GM12878 (cell line): ENCODE data around the gene PBRM1. TPM values are rescaled to one million over a fixed set of nuclear protein-coding genes. Genes with fewer than 3 reads are reported as not detected.

ENCODE experiments used
- ATAC-seq: fragments of 200-7000 bp; cut with Tn5 transposase; 3 replicates; pipeline ENCODE4 v1.9.1; 2020; ENCODE audit warnings: mild to moderate bottlenecking, moderate library complexity
- BruUV-seq: library from RNA; stranded (reverse); fragments of 400-500 nt; replicated peaks from 2 replicates; lab custom pipeline; 2021; lab: Mats Ljungman, UMichigan
- CTCF ChIA-PET: fragments of 300-600 bp; sonication (Branson Sonifier 250); formaldehyde crosslinking; extraction: SDS; loops from one replicate; lab custom pipeline; 2021; ENCODE audit warnings: inconsistent platforms; lab: Yijun Ruan, JAX
- POLR2A ChIA-PET: fragments of 350-600 bp; formaldehyde crosslinking; extraction: SDS; loops from one replicate; lab custom pipeline; 2021; ENCODE audit warnings: inconsistent platforms; lab: Charles Lee
- RAD21 ChIA-PET: fragments of 300-600 bp; sonication (Branson Sonifier 250); formaldehyde crosslinking; loops from one replicate; lab custom pipeline; 2023; ENCODE audit warnings: antibody characterized with exemption; ENCODE audit not compliant: unreplicated experiment; lab: Charles Lee
- SMC1A ChIA-PET: fragments of 300-600 bp; sonication (Branson Sonifier 250); formaldehyde crosslinking; loops from one replicate; lab custom pipeline; 2023; ENCODE audit not compliant: unreplicated experiment, uncharacterized antibody; lab: Charles Lee
- DNase-seq: peaks from one replicate; pipeline ENCODE4 v3.0.0-alpha.2; 2011; ENCODE audit warnings: low read depth, low spot score
- FAIRE-seq: peaks from 3 replicates; lab custom pipeline; 2011; peaks lifted over from hg19 to GRCh38; lab: Jason Lieb, UNC
- H2AFZ ChIP-seq: 2 replicates; pipeline ENCODE4 v1.6.0; 2011; ENCODE audit warnings: low read depth, low read length, control low read depth; ENCODE audit not compliant: control insufficient read depth
- H3K27ac ChIP-seq: 2 replicates; pipeline ENCODE4 v1.5.1; 2011; ENCODE audit warnings: control low read depth; ENCODE audit not compliant: control insufficient read depth, insufficient read depth
- H3K27me3 ChIP-seq, 2 experiments: replicated peaks in 1 of 2; 2 replicates each; pipeline versions ENCODE4 v1.6.0 to v1.6.1; 2011; ENCODE audit warnings: low read length in 1 of 2; ENCODE audit not compliant: control insufficient read depth in 2 of 2, insufficient read depth in 2 of 2
- H3K36me3 ChIP-seq, 2 experiments: 2 replicates each; pipeline ENCODE4 v1.5.1; 2011; ENCODE audit warnings: low read length in 1 of 2; ENCODE audit not compliant: control insufficient read depth in 2 of 2, insufficient read depth in 2 of 2
- H3K4me1 ChIP-seq: 2 replicates; pipeline ENCODE4 v1.6.1; 2011; ENCODE audit warnings: mild to moderate bottlenecking, low read length, moderate library complexity, mixed read lengths; ENCODE audit not compliant: control insufficient read depth, insufficient read depth
- H3K4me2 ChIP-seq: 2 replicates; pipeline ENCODE4 v1.6.0; 2011; ENCODE audit warnings: control low read depth; ENCODE audit not compliant: control insufficient read depth, insufficient read depth
- H3K4me3 ChIP-seq: fragments of 200-600 bp; sonication (generic); 2 replicates; pipeline ENCODE4 v1.5.1; 2016
- H3K79me2 ChIP-seq: 2 replicates; pipeline ENCODE4 v1.6.0; 2011; ENCODE audit warnings: low read length; ENCODE audit not compliant: control insufficient read depth, insufficient read depth
- H3K9ac ChIP-seq: 2 replicates; pipeline ENCODE4 v1.8.0; 2011; ENCODE audit warnings: low read length, control low read depth, mixed read lengths; ENCODE audit not compliant: control insufficient read depth, insufficient read depth
- H3K9me3 ChIP-seq: replicated peaks from 3 replicates; pipeline ENCODE4 v1.5.1; 2011; ENCODE audit warnings: mild to moderate bottlenecking, low read length; ENCODE audit not compliant: control insufficient read depth, insufficient read depth
- H4K20me1 ChIP-seq: 2 replicates; pipeline ENCODE4 v1.6.0; 2011; ENCODE audit not compliant: control insufficient read depth, insufficient read depth
- BACH1 ChIP-seq: fragments of 450-650 bp; IDR thresholded peaks from 2 replicates; pipeline ENCODE4 v1.6.1; 2017; ENCODE audit warnings: mild to moderate bottlenecking, borderline replicate concordance
- BHLHE40 ChIP-seq, 2 experiments: fragments of 450-650 bp in 1 of 2; IDR thresholded peaks; 2 replicates each; pipeline ENCODE4 v1.6.1; 2011 to 2017; ENCODE audit warnings: low read depth in 2 of 2, borderline replicate concordance in 1 of 2, improper control_type of control experiment in 1 of 2, low read length in 1 of 2, mild to moderate bottlenecking in 1 of 2
- CTCF ChIP-seq, 3 experiments: IDR thresholded peaks in 2 of 3; conservative IDR thresholded peaks in 1 of 3; 2 replicates each; pipeline ENCODE4 v1.5.1; 2011; ENCODE audit warnings: low read depth in 3 of 3, low read length in 3 of 3, mild to moderate bottlenecking in 3 of 3, control low read depth in 2 of 3, moderate library complexity in 2 of 3, inconsistent platforms in 1 of 3, mixed read lengths in 1 of 3; ENCODE audit not compliant: control insufficient read depth in 2 of 3, insufficient read depth in 1 of 3; ENCODE audit errors: extremely low read depth in 1 of 3
- EGR1 ChIP-seq, 2 experiments: IDR thresholded peaks; 1 replicate in 1 of 2; 2 replicates in 1 of 2; pipeline ENCODE4 v1.6.1; 2011 to 2012; ENCODE audit warnings: low read depth in 2 of 2, low read length in 2 of 2, borderline replicate concordance in 1 of 2, mild to moderate bottlenecking in 1 of 2, moderate library complexity in 1 of 2
- EP300 ChIP-seq, 2 experiments: fragments of 150-350 bp in 1 of 2; IDR thresholded peaks; 2 replicates each; pipeline ENCODE4 v1.6.1; 2011 to 2012; ENCODE audit warnings: low read depth in 2 of 2, low read length in 2 of 2, borderline replicate concordance in 1 of 2, improper control_type of control experiment in 1 of 2, inconsistent platforms in 1 of 2; ENCODE audit not compliant: control insufficient read depth in 1 of 2
- NFYB ChIP-seq: IDR thresholded peaks from 2 replicates; pipeline ENCODE4 v1.6.1; 2011; ENCODE audit warnings: low read depth, mild to moderate bottlenecking, low read length, improper control_type of control experiment, moderate library complexity; ENCODE audit not compliant: insufficient read depth
- PBX3 ChIP-seq: IDR thresholded peaks from 2 replicates; pipeline ENCODE4 v1.6.1; 2011; ENCODE audit warnings: mild to moderate bottlenecking, low read depth, low read length, moderate library complexity; ENCODE audit not compliant: insufficient replicate concordance
- POLR2A ChIP-seq: IDR thresholded peaks from 2 replicates; pipeline ENCODE4 v1.6.1; 2011; ENCODE audit warnings: low read depth, mild to moderate bottlenecking, low read length
- RB1 ChIP-seq: fragments of 450-650 bp; formaldehyde crosslinking; IDR thresholded peaks from 2 replicates; pipeline ENCODE4 v1.6.1; 2017; ENCODE audit warnings: mild to moderate bottlenecking, borderline replicate concordance
- SMARCA5 ChIP-seq: fragments of 450-650 bp; IDR thresholded peaks from 2 replicates; pipeline ENCODE4 v1.6.1; 2017; ENCODE audit warnings: mild to moderate bottlenecking
- SP1 ChIP-seq: IDR thresholded peaks from one replicate; pipeline ENCODE4 v1.6.1; 2011; ENCODE audit warnings: low read depth, low read length
- TAF1 ChIP-seq: IDR thresholded peaks from 2 replicates; pipeline ENCODE4 v1.6.1; 2011; ENCODE audit warnings: mild to moderate bottlenecking, low read depth, low read length, borderline replicate concordance
- TCF12 ChIP-seq: IDR thresholded peaks from 2 replicates; pipeline ENCODE4 v1.6.1; 2011; ENCODE audit warnings: low read depth, mild to moderate bottlenecking, low read length
- YY1 ChIP-seq: IDR thresholded peaks from 2 replicates; pipeline ENCODE4 v1.6.1; 2011; ENCODE audit warnings: low read depth, mild to moderate bottlenecking, low read length
- ZBED1 ChIP-seq: IDR thresholded peaks from 2 replicates; pipeline ENCODE4 v1.6.1; 2016; ENCODE audit warnings: borderline replicate concordance
- whole genome bisulfite sequencing: methylation state at CpG from one replicate; pipeline ENCODE4 v1.1.6; 2016; ENCODE audit warnings: low lambda C conversion rate; ENCODE audit not compliant: insufficient replicate concordance, insufficient coverage; ENCODE audit errors: missing lambda C conversion rate; 5-methylcytosine and 5-hydroxymethylcytosine counted together
- in situ Hi-C: fragments of 300-500 bp; cut with MboI; formaldehyde crosslinking; loops from 9 replicates; pipeline ENCODE4 v1.14.3; 2018; ENCODE audit warnings: mixed read lengths
- intact Hi-C: fragments of 100-400 bp; cut with micrococcal nuclease; formaldehyde crosslinking; loops from one replicate; pipeline ENCODE4 v1.14.2; 2022; ENCODE audit not compliant: unreplicated experiment
- polyA plus RNA-seq, 11 experiments: library from polyadenylated mRNA; depleted of rRNA in 4 of 11; unstranded in 6 of 11; stranded (reverse) in 5 of 11; fragments of >200 nt; fragmentation: Nextera tagmentation in 4 of 11; fragmentation: Illumina TruSeq in 1 of 11; extraction: Ambion mirVana in 4 of 11; extraction: Trizol in 1 of 11; gene quantifications; 1 replicate in 1 of 11; 2 replicates in 10 of 11; pipeline versions ENCODE4 v1.2.1 to v1.2.3, GENCODE V29; 2011 to 2016; ENCODE audit warnings: inconsistent platforms in 2 of 11, missing spikeins in 2 of 11, low read depth in 1 of 11
- total RNA-seq, 4 experiments: library from RNA; depleted of rRNA in 3 of 4; stranded (reverse); fragments of >200 nt in 3 of 4; fragmentation: Illumina TruSeq in 1 of 4; extraction: Trizol in 1 of 4; gene quantifications; 2 replicates each; pipeline versions ENCODE4 v1.2.1 to v1.2.3, GENCODE V29; 2013 to 2021

The PBRM1 gene
- total and polyA plus RNA-seq, 10 of the 15 experiments (the other 5 are each of a cell fraction or from before 2014, with no cell fraction given) = 8.9 to 88.9 (median 39.3) TPM

- Histone ChIP-seq H3K27me3 (no peaks in the 10 kb centered on the region), H3K79me2 (peaks cover 49% of the 10 kb centered on the region), H3K36me3 (peaks cover 0 to 3% of the 10 kb centered on the region in 2 experiments; a peak in 2 of 4 replicates), H3K9me3 (no peaks in the 10 kb centered on the region), H3K9ac (peak within 1 kb of the TSS; percentile 74), H3K4me2 (peak within 1 kb of the TSS; percentile 92), H3K4me1 (peaks cover 15% of the 10 kb centered on the region), H3K27ac (peak within 1 kb of the TSS; percentile 36), H4K20me1 (no peaks in the 10 kb centered on the region), H2AFZ (peak within 1 kb of the TSS; percentile 67), H3K4me3 (peak within 1 kb of the TSS; percentile 81)
- ChIA-PET POLR2A (no interaction called here), SMC1A (no interaction called here), CTCF (no interaction called here), RAD21 (no interaction called here)
- peak; percentile 51 for ATAC-seq
- 4% methylated on average over 29 of the region's 91 CpGs for WGBS
- BruUV-seq = no TSS peak
- no peak for DNase-seq
- TF ChIP-seq BACH1 (no peak), TAF1 (peak; percentile 29; the same call in 1 of the 2 replicates), POLR2A (peak; percentile 21; the same call in 1 of the 2 replicates), EP300 (IDR thresholded peaks at IDR 0.05; ENCODE audit: borderline replicate concordance in 1 of 2, control insufficient read depth in 1 of 2, low read depth in 2 of 2, low read length in 2 of 2) (no peak), RB1 (peak; percentile 35; the same call in 1 of the 2 replicates), SMARCA5 (peak; percentile 1; the same call in 1 of the 2 replicates), YY1 (peak; percentile 78; the same call in 1 of the 2 replicates), ZBED1 (no peak), PBX3 (peak; percentile 62), CTCF (IDR thresholded peaks at IDR 0.05 in 2 of 3, conservative IDR thresholded peaks at IDR 0.05 in 1 of 3; ENCODE audit: control insufficient read depth in 2 of 3, extremely low read depth in 1 of 3, insufficient read depth in 1 of 3, low read depth in 3 of 3, low read length in 3 of 3) (peak in 1 of 3 experiments; percentile 29; a peak in 2 of 6 replicates), TCF12 (0 out of 2 replicates have a peak, but pooled peaks have one; percentile 14), SP1 (peak; percentile 65), EGR1 (IDR thresholded peaks at IDR 0.05; ENCODE audit: borderline replicate concordance in 1 of 2, low read depth in 2 of 2, low read length in 2 of 2) (0 out of 3 replicates have a peak, but pooled peaks of 1 of the 2 experiments have one; percentile 37), BHLHE40 (IDR thresholded peaks at IDR 0.05; ENCODE audit: borderline replicate concordance in 1 of 2, low read depth in 2 of 2, low read length in 1 of 2) (peak in 1 of 2 experiments; percentile 33; a peak in 1 of 4 replicates), NFYB (peak; percentile 63; the same call in 1 of the 2 replicates)
- in situ Hi-C loops (no loop called here), intact Hi-C loops (no loop called here)
- no peak for FAIRE-seq
Measured at GRCh38 chr3:52533623-52534280, 152.0 kb downstream of the PBRM1 start, which contains the start of gene NT5DC2. Gene NT5DC2, minus strand, starts transcription at chr3:52533857. Its CDS starts 120 bp downstream, at chr3:52533737.
